ENCODE results near the gene C11orf24.

DNA sequence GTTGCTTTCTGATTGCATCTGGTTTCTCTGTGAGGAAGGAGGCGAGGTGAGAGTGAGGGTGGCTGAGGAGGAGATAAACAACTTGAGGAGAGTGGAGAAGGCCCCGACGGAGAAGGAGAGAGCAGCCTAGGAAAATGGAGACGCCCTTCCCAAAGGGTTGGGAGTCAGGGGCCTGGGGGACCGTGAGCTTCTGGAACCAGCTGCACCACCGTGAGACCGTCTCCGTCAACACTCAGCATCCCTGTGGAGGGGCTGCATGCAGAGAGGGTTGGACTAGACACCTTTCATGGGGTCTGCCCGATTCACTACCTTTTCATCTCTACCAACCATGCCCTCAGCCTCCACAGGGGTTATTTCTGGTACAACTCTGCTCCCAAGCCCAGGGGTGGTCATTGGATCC is 45.4 kb downstream of the C11orf24 start:
- TF ChIP-seq, protein P1, sequence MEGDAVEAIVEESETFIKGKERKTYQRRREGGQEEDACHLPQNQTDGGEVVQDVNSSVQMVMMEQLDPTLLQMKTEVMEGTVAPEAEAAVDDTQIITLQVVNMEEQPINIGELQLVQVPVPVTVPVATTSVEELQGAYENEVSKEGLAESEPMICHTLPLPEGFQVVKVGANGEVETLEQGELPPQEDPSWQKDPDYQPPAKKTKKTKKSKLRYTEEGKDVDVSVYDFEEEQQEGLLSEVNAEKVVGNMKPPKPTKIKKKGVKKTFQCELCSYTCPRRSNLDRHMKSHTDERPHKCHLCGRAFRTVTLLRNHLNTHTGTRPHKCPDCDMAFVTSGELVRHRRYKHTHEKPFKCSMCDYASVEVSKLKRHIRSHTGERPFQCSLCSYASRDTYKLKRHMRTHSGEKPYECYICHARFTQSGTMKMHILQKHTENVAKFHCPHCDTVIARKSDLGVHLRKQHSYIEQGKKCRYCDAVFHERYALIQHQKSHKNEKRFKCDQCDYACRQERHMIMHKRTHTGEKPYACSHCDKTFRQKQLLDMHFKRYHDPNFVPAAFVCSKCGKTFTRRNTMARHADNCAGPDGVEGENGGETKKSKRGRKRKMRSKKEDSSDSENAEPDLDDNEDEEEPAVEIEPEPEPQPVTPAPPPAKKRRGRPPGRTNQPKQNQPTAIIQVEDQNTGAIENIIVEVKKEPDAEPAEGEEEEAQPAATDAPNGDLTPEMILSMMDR (IDR thresholded peaks at IDR 0.05): no peak
- no peak for TF ChIP-seq POLR2A (IDR thresholded peaks at IDR 0.05)

All from heart left ventricle (tissue), 13 donors.